Measurements from ENCODE around the gene SLC4A9.
A peak's percentile ranks its signal among the peaks of the same experiment; 100 is the strongest.

The SLC4A9 gene

GRCh38 chr5:140372971-140373487 is 13.0 kb downstream of the SLC4A9 start (continued):
- TF ChIP-seq, protein P1, sequence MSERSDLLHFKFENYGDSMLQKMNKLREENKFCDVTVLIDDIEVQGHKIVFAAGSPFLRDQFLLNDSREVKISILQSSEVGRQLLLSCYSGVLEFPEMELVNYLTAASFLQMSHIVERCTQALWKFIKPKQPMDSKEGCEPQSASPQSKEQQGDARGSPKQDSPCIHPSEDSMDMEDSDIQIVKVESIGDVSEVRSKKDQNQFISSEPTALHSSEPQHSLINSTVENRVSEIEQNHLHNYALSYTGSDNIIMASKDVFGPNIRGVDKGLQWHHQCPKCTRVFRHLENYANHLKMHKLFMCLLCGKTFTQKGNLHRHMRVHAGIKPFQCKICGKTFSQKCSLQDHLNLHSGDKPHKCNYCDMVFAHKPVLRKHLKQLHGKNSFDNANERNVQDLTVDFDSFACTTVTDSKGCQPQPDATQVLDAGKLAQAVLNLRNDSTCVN (tag by site-specific recombination; optimal IDR thresholded peaks at IDR 0.05): peak; percentile 3
- TF ChIP-seq, protein P2, sequence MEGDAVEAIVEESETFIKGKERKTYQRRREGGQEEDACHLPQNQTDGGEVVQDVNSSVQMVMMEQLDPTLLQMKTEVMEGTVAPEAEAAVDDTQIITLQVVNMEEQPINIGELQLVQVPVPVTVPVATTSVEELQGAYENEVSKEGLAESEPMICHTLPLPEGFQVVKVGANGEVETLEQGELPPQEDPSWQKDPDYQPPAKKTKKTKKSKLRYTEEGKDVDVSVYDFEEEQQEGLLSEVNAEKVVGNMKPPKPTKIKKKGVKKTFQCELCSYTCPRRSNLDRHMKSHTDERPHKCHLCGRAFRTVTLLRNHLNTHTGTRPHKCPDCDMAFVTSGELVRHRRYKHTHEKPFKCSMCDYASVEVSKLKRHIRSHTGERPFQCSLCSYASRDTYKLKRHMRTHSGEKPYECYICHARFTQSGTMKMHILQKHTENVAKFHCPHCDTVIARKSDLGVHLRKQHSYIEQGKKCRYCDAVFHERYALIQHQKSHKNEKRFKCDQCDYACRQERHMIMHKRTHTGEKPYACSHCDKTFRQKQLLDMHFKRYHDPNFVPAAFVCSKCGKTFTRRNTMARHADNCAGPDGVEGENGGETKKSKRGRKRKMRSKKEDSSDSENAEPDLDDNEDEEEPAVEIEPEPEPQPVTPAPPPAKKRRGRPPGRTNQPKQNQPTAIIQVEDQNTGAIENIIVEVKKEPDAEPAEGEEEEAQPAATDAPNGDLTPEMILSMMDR (tag by site-specific recombination; IDR thresholded peaks at IDR 0.05): peak; percentile 80
- TF ChIP-seq OSR2 (tag by site-specific recombination; IDR thresholded peaks at IDR 0.05) (0 out of 2 replicates have a peak, but pooled peaks have one; percentile 15), ZBTB11 (tag by site-specific recombination; conservative IDR thresholded peaks at IDR 0.05; ENCODE audit: low read depth) (peak; percentile 92), ZNF292 (tag by site-specific recombination; IDR thresholded peaks at IDR 0.05; ENCODE audit: borderline replicate concordance, low read depth) (no peak), SP7 (tag by site-specific recombination; IDR thresholded peaks at IDR 0.05) (0 out of 2 replicates have a peak, but pooled peaks have one; percentile 24), ZNF654 (tag by site-specific recombination; IDR thresholded peaks at IDR 0.05; ENCODE audit: low read depth) (peak; percentile 97), ZFHX2 (tag by site-specific recombination; conservative IDR thresholded peaks at IDR 0.05) (peak; percentile 76), ZNF366 (tag by site-specific recombination; conservative IDR thresholded peaks at IDR 0.05) (peak; percentile 74), ZNF19 (tag by site-specific recombination; IDR thresholded peaks at IDR 0.05; ENCODE audit: low read depth) (no peak), ZNF266 (tag by site-specific recombination; IDR thresholded peaks at IDR 0.05; ENCODE audit: low read depth) (no peak), ZNF585B (tag by site-specific recombination; IDR thresholded peaks at IDR 0.05) (no peak), PATZ1 (tag by site-specific recombination; IDR thresholded peaks at IDR 0.05) (peak; percentile 84), PRDM10 (tag by site-specific recombination; IDR thresholded peaks at IDR 0.05) (no peak), ZNF600 (tag by site-specific recombination; IDR thresholded peaks at IDR 0.05) (no peak), ZNF23 (tag by site-specific recombination; IDR thresholded peaks at IDR 0.05; ENCODE audit: borderline replicate concordance) (no peak), ZNF677 (tag by site-specific recombination; IDR thresholded peaks at IDR 0.05) (no peak), ZBTB48 (tag by site-specific recombination; IDR thresholded peaks at IDR 0.05) (peak; percentile 73), KLF1 (tag by site-specific recombination; IDR thresholded peaks at IDR 0.05) (peak; percentile 52), PRDM2 (tag by site-specific recombination; IDR thresholded peaks at IDR 0.05; ENCODE audit: borderline replicate concordance) (no peak), ZNF558 (tag by site-specific recombination; IDR thresholded peaks at IDR 0.05) (no peak)
